ENCODE results near the gene C1QTNF5.

The C1QTNF5 gene

DNA sequence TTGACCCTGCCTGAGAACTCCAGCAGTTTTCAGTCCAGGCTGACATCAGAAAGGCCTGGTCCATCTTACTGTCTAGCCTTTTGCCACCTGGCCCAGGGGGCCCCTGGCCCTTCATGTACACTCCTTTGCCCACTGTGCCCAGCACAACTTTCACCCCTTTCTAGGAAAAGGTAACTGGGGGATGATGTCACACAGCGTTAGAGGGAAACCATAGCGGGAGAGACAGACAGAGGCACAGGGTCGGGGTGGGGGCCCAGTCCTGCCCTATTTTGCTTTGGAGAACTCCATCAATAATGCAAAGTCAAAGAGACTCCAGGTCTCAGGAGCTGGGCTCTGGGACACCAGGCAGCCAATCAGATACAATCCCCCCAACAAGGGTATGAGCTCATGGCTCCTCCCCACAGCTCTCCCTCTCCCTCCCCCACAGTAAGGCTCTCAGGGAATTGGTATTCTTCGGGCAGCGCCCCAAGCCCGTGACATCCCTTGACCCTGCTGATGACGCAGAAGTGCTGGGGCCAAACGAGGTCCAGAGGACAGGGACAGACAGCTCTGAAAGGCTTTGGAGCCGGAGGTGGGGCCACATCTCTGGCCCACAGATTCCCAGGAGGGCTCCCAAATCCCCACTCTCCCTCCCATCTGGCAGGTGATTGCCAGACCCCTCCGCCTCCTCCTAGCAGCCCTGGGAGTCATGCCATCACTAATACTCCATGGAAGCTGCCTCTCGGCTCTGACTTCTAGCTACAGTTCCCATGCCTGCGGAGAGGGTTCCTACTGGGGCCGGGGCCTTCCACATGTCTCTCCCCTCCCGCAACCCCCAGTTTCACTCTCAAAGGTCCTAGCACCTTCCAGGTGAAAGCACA lies 34.9 kb upstream of the C1QTNF5 start:
- TF ChIP-seq, protein P1, sequence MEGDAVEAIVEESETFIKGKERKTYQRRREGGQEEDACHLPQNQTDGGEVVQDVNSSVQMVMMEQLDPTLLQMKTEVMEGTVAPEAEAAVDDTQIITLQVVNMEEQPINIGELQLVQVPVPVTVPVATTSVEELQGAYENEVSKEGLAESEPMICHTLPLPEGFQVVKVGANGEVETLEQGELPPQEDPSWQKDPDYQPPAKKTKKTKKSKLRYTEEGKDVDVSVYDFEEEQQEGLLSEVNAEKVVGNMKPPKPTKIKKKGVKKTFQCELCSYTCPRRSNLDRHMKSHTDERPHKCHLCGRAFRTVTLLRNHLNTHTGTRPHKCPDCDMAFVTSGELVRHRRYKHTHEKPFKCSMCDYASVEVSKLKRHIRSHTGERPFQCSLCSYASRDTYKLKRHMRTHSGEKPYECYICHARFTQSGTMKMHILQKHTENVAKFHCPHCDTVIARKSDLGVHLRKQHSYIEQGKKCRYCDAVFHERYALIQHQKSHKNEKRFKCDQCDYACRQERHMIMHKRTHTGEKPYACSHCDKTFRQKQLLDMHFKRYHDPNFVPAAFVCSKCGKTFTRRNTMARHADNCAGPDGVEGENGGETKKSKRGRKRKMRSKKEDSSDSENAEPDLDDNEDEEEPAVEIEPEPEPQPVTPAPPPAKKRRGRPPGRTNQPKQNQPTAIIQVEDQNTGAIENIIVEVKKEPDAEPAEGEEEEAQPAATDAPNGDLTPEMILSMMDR (IDR thresholded peaks at IDR 0.05; ENCODE audit: low read depth, low read length): no peak
- DNase-seq (ENCODE audit: extremely low read depth, low read depth): no peak

DNA sequence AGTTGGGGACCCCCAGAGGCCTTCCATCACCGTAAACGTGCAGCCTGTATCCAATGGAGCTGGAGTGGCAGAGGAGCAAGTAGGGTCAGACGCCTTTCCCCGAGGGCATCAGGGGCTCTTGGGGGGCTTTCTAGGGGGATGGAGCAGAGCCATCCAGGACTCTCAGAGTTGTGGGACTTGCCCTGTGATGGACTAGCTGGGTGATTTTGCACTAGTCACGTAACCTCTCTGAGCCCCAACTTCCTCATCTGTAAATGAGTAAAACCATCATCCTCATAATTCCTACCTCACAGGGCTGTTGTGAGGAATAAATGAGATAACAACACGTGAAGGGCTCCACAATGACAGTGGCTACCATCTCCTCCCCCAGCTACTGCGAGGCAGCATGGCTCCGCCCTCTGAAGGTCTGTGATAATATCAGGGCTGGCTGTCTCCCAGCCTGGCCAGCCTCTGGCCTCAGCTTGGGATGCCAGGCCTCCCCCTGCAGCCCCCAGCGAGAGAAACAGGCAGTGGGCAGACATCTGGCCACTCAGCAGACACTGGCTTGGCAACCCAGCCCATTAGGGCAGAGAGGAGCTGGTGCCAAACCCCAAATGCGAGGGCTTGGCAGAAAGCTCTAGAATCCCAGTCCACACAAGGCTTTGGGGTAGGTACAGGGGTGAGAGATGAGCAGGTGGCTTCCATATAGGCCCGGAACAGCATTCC lies 34.1 kb upstream of the C1QTNF5 start:
- TF ChIP-seq, protein P1 (IDR thresholded peaks at IDR 0.05; ENCODE audit: low read depth, low read length): no peak
- no peak for DNase-seq (ENCODE audit: extremely low read depth, low read depth)

DNA sequence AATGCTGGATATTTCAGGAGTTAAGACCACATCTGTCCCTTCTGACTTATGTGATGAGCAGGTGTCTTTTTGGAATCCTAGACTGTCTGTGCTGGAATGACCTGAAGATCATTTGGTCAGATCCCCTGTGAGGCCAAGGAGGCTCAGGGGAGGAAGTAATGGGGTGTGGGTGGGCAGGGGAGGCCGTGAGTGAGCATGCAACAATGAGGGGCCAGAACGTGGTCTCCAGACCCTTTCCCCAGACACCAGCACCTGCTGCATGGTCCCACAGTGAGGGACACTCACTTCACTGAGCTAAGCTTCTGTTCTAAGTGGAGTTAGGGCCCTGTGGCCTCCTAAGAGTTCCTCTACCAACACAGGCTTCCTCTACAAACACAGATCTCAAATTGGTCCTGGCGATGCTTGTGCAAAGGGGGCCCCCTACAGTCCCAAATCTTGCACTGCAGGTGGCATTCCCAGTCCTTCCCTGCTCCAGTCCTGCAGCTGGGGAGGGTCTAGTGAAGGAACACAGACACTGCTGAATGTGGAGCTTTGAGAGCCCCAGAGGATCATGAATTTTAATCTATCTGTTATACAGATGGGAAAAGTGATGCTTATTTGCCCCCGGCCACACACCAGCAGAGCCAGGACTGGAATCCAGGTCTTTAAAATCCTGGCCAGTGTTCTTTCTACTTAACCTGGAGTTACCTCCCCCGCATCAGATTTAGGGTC lies 33.4 kb upstream of the C1QTNF5 start:
- no peak for DNase-seq (ENCODE audit: extremely low read depth, low read depth)
- TF ChIP-seq, protein P1 (IDR thresholded peaks at IDR 0.05; ENCODE audit: low read depth, low read length): peak; percentile 93

- no peak for DNase-seq (ENCODE audit: extremely low read depth, low read depth)
- TF ChIP-seq, protein P1 (IDR thresholded peaks at IDR 0.05; ENCODE audit: low read depth, low read length): no peak
Measured at GRCh38 chr11:119373059-119373920, 32.6 kb upstream of the C1QTNF5 start.

GRCh38 chr11:119372260-119373058 lies 31.8 kb upstream of the C1QTNF5 start:
- TF ChIP-seq, protein P1 (IDR thresholded peaks at IDR 0.05; ENCODE audit: low read depth, low read length): no peak
- DNase-seq (ENCODE audit: extremely low read depth, low read depth): no peak

DNA sequence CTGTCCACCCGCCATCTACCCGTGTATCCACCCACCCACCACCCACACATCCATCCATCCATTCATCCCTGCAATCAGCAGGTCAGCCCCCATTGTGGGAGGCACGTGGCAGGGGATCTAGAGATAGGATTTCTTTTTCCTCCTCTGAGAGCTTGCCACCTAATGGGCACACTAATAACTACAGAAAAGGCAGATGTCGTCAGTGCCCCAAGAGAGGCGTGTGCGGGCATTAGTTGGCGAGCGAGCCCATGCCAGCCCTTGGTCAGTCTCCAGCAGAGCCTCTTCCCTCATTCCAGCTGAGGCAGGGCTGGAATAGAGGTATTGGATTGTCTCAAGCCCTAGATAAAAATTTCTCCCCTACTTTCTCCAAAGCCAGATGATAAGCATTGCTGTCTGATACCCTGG lies 31.1 kb upstream of the C1QTNF5 start:
- TF ChIP-seq, protein P1 (IDR thresholded peaks at IDR 0.05; ENCODE audit: low read depth, low read length): no peak
- DNase-seq (ENCODE audit: extremely low read depth, low read depth): no peak

Measured in AG09319 (cell line).